Esophagus squamous epithelium (tissue), 5 donors: ENCODE results near the gene CEACAM16. TPM values are rescaled to one million over a fixed set of nuclear protein-coding genes. Genes with fewer than 3 reads are reported as not detected.

Experiments
- DNase-seq: peaks from one replicate; lab custom pipeline; 2025; lab: John Stamatoyannopoulos, UW
- H3K27ac ChIP-seq, 4 donors: fragments of 200-600 bp; sonication (generic); one replicate each; pipeline ENCODE4 v1.5.1; 2016 to 2019; ENCODE audit warnings: mild to moderate bottlenecking in 1 of 4
- H3K27me3 ChIP-seq, 4 donors: fragments of 200-600 bp; sonication (generic); 1 replicate in 3 of 4; 2 replicates in 1 of 4; pipeline versions ENCODE4 v1.5.1 to v1.6.0; 2017 to 2021; ENCODE audit warnings: antibody characterized with exemption in 1 of 4
- H3K36me3 ChIP-seq, 3 donors: fragments of 200-600 bp; sonication (generic); one replicate each; pipeline ENCODE4 v1.5.1; 2016 to 2019
- H3K4me1 ChIP-seq, 3 donors: fragments of 200-600 bp; sonication (generic); one replicate each; pipeline ENCODE4 v1.5.1; 2017 to 2019
- H3K4me3 ChIP-seq, 4 donors: fragments of 200-600 bp; sonication (generic); 1 replicate in 3 of 4; 2 replicates in 1 of 4; pipeline ENCODE4 v1.5.1; 2016 to 2019; ENCODE audit warnings: mild to moderate bottlenecking in 2 of 4, moderate library complexity in 1 of 4
- H3K9me3 ChIP-seq, 3 donors: fragments of 200-600 bp; sonication (generic); one replicate each; pipeline ENCODE4 v1.5.1; 2016 to 2019
- POLR2A ChIP-seq, 4 donors: fragments of 450-650 bp; IDR thresholded peaks; one replicate each; pipeline ENCODE4 v1.6.1; 2017; ENCODE audit warnings: antibody characterized with exemption in 4 of 4, mild to moderate bottlenecking in 4 of 4, moderate library complexity in 3 of 4
- WGBS, 2 donors: methylation state at CpG; one replicate each; pipeline ENCODE4 v1.1.5; 2018; 5-methylcytosine and 5-hydroxymethylcytosine counted together
- intact Hi-C: fragments of 100-400 bp; cut with DNase I; formaldehyde crosslinking; loops from one replicate; pipeline ENCODE4 v1.15.0; 2022
- total RNA-seq, 4 donors: library from RNA; depleted of rRNA; stranded (reverse); fragments of >200 nt; gene quantifications; one replicate each; pipeline ENCODE4 v1.1.0, GENCODE V29; 2016
- TF ChIP-seq, protein P1 (sequence below), 6 experiments: fragments of 450-650 bp in 4 of 6; fragments of 200-600 bp in 2 of 6; sonication (generic) in 2 of 6; IDR thresholded peaks; one replicate each; pipeline ENCODE4 v1.5.1; 2016 to 2019; ENCODE audit warnings: antibody characterized with exemption in 6 of 6, mild to moderate bottlenecking in 4 of 6, moderate library complexity in 4 of 6
- donor health status: DM: yes; HTN: yes; CAD: no.

Gene CEACAM16
- total RNA-seq, 4 donors from 2014 or later, result not detected

DNA sequence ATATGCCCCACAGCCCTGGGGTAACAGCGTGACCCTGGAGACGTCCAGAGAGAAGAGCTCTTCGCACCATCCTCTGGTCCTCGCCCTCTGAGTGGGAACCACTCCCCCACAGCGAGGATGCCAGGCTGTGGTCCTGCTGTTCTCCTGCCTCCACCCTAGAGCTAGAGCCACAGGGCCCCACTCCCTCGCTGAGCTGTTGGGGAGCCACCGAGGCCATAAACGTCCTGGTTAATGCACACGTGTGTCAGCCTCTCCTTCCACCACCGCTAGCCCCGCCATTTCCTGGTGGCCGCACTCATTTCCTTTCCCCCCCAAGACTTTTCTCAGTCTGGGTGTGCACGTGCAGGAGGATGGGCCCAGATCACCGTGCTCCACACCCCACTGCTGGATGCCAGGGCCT, 11.5 kb downstream of the CEACAM16 start:
- no peaks in the 10 kb centered on the region for H3K27me3 ChIP-seq
- intact Hi-C loops, result no loop called here

DNA sequence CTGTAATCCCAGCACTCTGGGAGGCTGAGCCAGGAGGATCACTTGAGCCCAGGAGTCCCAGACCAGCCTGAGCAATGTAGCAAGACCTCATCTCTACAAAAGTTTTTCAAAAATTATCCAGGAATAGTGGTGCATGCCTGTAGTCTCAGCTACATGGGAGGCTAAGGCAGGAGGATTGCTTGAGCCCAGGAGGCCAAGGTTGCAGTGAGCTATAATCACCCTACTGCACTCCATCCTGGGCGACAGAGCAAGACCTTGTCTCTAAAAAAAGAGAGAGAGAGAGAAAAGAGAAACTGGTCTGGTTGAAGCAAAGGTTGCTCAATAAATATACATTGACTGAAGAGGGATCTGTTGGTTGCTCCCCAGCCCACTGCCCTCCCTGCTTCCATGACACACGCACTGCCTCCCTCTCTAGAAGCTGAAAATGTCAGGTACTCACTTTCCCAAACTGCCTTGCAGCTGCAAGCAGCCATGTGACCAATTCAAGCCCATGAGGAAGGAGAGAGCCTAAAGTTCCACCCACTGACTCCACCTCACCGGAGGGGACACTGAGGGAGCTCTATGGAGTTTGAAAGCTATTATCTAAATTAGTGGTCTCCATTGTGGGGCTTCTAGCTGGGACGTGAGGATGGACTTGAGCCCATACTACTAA, 14.0 kb downstream of the CEACAM16 start:
- Histone ChIP-seq H3K27ac (no peak overlapping the region), H3K4me1 (peaks cover 0 to 5% (median 3%) of the 10 kb centered on the region in 3 donors), H3K4me3 (no peak overlapping the region), H3K9me3 (peaks cover 0 to 9% (median 0%) of the 10 kb centered on the region in 3 donors), H3K27me3 (no peaks in the 10 kb centered on the region), H3K36me3 (no peaks in the 10 kb centered on the region)
- intact Hi-C loops, result no loop called here
- DNase-seq, result no peak
- WGBS, 2 donors, result 42 to 59% methylated on average over 3 to 4 of the region's 4 CpGs
- TF ChIP-seq, protein P1, sequence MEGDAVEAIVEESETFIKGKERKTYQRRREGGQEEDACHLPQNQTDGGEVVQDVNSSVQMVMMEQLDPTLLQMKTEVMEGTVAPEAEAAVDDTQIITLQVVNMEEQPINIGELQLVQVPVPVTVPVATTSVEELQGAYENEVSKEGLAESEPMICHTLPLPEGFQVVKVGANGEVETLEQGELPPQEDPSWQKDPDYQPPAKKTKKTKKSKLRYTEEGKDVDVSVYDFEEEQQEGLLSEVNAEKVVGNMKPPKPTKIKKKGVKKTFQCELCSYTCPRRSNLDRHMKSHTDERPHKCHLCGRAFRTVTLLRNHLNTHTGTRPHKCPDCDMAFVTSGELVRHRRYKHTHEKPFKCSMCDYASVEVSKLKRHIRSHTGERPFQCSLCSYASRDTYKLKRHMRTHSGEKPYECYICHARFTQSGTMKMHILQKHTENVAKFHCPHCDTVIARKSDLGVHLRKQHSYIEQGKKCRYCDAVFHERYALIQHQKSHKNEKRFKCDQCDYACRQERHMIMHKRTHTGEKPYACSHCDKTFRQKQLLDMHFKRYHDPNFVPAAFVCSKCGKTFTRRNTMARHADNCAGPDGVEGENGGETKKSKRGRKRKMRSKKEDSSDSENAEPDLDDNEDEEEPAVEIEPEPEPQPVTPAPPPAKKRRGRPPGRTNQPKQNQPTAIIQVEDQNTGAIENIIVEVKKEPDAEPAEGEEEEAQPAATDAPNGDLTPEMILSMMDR (IDR thresholded peaks at IDR 0.05), result no peak
- TF ChIP-seq POLR2A (IDR thresholded peaks at IDR 0.05), result no peak

More for the DNA sequence above, 11.5 kb downstream of the CEACAM16 start:
- DNase-seq, result no peak
- 64 to 74% methylated on average over 9 of the region's 14 CpGs for WGBS, 2 donors
- H3K4me1 ChIP-seq, result no peaks in the 10 kb centered on the region
- no peak overlapping the region for H3K27ac ChIP-seq
- no peaks in the 10 kb centered on the region for H3K36me3 ChIP-seq
- no peak overlapping the region for H3K4me3 ChIP-seq
- TF ChIP-seq, protein P1 (IDR thresholded peaks at IDR 0.05), result no peak
- no peak for TF ChIP-seq POLR2A (IDR thresholded peaks at IDR 0.05)
- peaks cover 0 to 9% (median 0%) of the 10 kb centered on the region in 3 donors for H3K9me3 ChIP-seq

DNA sequence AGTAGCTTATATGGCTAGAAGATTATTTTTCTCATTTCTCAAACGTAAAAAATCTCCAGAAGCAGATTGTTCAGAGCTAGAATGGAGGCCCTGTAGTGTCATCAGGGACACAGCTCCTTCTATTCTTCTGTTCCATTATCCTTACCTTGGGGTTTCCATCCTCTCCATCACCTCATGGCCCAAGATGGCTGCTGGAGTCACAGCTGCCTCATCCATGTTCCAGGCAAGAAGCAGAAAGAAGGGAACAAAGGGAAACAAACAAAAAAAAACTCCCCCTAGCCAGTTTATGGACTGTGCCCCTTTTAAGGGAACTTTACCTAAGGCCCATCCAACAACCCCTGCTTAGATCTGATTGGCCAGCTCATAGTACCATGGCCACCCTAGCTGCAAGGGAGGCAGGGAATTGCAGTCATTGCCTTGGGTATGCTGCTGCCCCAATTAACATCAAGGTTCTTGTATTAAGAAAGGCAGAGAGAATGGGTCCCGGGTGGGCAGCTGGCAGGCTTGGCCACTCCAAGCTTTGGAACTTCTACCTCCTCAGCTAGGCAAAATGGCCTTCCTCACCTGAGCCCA, 15.7 kb downstream of the CEACAM16 start:
- TF ChIP-seq, protein P1 (IDR thresholded peaks at IDR 0.05), result no peak
- TF ChIP-seq POLR2A (IDR thresholded peaks at IDR 0.05), result no peak
- no peak overlapping the region for H3K27ac ChIP-seq
- H3K4me3 ChIP-seq, result no peak overlapping the region
- WGBS, 2 donors, result 46 to 50% methylated on average over 2 of the region's 2 CpGs
- no peaks in the 10 kb centered on the region for H3K27me3 ChIP-seq
- peaks cover 0 to 9% (median 0%) of the 10 kb centered on the region in 3 donors for H3K9me3 ChIP-seq
- peaks cover 10 to 21% (median 18%) of the 10 kb centered on the region in 3 donors for H3K4me1 ChIP-seq
- intact Hi-C loops, result no loop called here
- no peaks in the 10 kb centered on the region for H3K36me3 ChIP-seq
- DNase-seq, result no peak

DNA sequence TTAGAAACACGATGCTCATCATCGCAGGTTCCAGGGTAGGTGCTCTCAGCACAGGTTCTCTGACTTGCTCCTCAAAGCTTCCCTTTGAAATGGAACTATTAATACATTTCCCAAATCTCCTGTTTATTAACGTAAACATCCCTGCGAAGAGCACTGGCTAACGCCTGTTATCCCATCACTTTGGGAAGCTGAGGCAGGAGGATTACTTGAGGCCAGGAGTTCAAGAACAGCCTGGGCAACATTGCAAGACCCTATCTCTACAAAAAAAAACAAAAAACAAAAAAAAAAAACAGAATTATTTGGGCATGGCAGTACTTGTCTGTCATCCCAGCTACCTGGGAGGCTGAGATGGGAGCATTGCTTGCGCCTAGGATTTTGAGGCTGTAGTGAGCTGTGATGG, 18.7 kb downstream of the CEACAM16 start:
- Histone ChIP-seq H3K4me3 (no peak overlapping the region), H3K4me1 (peaks cover 10 to 37% (median 24%) of the 10 kb centered on the region in 3 donors), H3K9me3 (peaks cover 0 to 9% (median 0%) of the 10 kb centered on the region in 3 donors), H3K27me3 (no peaks in the 10 kb centered on the region), H3K27ac (peak overlapping the region in 2 of 4 donors; percentile 77 to 78), H3K36me3 (no peaks in the 10 kb centered on the region)
- TF ChIP-seq, protein P1 (IDR thresholded peaks at IDR 0.05), result no peak
- no peak for TF ChIP-seq POLR2A (IDR thresholded peaks at IDR 0.05)
- WGBS, 2 donors, result 79 to 84% methylated on average over 6 of the region's 6 CpGs
- no peak for DNase-seq
- intact Hi-C loops, result no loop called here
